Measurements from ENCODE around the gene TRPM2. TPM values are rescaled to one million over a fixed set of nuclear protein-coding genes. Genes with fewer than 3 reads are reported as not detected.
A peak's percentile ranks its signal among the peaks of the same experiment; 100 is the strongest.

Gene TRPM2
- total and polyA plus RNA-seq, 2 of the 13 experiments (the other 11 are each of a cell fraction or from before 2014, with no cell fraction given) = 0.07 to 0.20 TPM

- no peak for TF ChIP-seq SP1 (IDR thresholded peaks at IDR 0.05)
- TF ChIP-seq SP1 (CRISPR knock-in tag; IDR thresholded peaks at IDR 0.05) = no peak
- 0 out of 2 replicates have a peak, but pooled peaks have one; percentile 8 for TF ChIP-seq RARA (CRISPR knock-in tag; IDR thresholded peaks at IDR 0.05)
- TF ChIP-seq HMGXB4 (CRISPR knock-in tag; IDR thresholded peaks at IDR 0.05; ENCODE audit: borderline replicate concordance in 1 of 2, low read depth in 1 of 2) = no peak
- no peak for TF ChIP-seq NFKB2 (CRISPR knock-in tag; IDR thresholded peaks at IDR 0.05; ENCODE audit: borderline replicate concordance)
- no peak for TF ChIP-seq REST (IDR thresholded peaks at IDR 0.05; ENCODE audit: borderline replicate concordance in 1 of 2, low read depth in 1 of 2, low read length in 2 of 2)
- TF ChIP-seq ZFX (CRISPR knock-in tag; IDR thresholded peaks at IDR 0.05; ENCODE audit: low read depth) = peak; percentile 34; the same call in 1 of the 2 replicates
- TF ChIP-seq, protein P1, sequence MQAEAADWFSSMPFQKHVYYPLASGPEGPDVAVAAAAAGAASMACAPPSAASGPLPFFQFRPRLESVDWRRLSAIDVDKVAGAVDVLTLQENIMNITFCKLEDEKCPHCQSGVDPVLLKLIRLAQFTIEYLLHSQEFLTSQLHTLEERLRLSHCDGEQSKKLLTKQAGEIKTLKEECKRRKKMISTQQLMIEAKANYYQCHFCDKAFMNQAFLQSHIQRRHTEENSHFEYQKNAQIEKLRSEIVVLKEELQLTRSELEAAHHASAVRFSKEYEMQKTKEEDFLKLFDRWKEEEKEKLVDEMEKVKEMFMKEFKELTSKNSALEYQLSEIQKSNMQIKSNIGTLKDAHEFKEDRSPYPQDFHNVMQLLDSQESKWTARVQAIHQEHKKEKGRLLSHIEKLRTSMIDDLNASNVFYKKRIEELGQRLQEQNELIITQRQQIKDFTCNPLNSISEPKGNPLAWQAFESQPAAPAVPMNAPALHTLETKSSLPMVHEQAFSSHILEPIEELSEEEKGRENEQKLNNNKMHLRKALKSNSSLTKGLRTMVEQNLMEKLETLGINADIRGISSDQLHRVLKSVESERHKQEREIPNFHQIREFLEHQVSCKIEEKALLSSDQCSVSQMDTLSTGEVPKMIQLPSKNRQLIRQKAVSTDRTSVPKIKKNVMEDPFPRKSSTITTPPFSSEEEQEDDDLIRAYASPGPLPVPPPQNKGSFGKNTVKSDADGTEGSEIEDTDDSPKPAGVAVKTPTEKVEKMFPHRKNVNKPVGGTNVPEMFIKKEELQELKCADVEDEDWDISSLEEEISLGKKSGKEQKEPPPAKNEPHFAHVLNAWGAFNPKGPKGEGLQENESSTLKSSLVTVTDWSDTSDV (CRISPR knock-in tag; IDR thresholded peaks at IDR 0.05) = no peak
- no peak for TF ChIP-seq PHB2 (IDR thresholded peaks at IDR 0.05; ENCODE audit: partially characterized antibody)
- no peak for TF ChIP-seq ZNF274 (CRISPR knock-in tag; IDR thresholded peaks at IDR 0.05)
- no peak for TF ChIP-seq CEBPZ (IDR thresholded peaks at IDR 0.05; ENCODE audit: low read length)
- TF ChIP-seq NCOA1 (CRISPR knock-in tag; IDR thresholded peaks at IDR 0.05) = no peak
- TF ChIP-seq ZNF883 (CRISPR knock-in tag; IDR thresholded peaks at IDR 0.05; ENCODE audit: not compliant biosample characterization) = no peak
- TF ChIP-seq ZNF225 (CRISPR knock-in tag; IDR thresholded peaks at IDR 0.05) = 0 out of 2 replicates have a peak, but pooled peaks have one; percentile 27
- TF ChIP-seq ZNF639 (CRISPR knock-in tag; conservative IDR thresholded peaks at IDR 0.05) = no peak
These were observed 127.0 kb downstream of the TRPM2 start (continued) for GRCh38 chr21:44480200-44481053.

All from HepG2 (cell line).